SJCRH30 (cell line): ENCODE results near the gene MRI1. TPM values are rescaled to one million over a fixed set of nuclear protein-coding genes. Genes with fewer than 3 reads are reported as not detected.

Source experiments
- DNase-seq, 2 experiments: peaks; one replicate each; pipeline ENCODE4 v3.0.0-alpha.2; 2015 to 2020
- H3K27ac ChIP-seq: fragments of 250-450 bp; sonication (Bioruptor Pico); 2 replicates; pipeline ENCODE4 v1.5.1; 2020; ENCODE audit warnings: mild to moderate bottlenecking, moderate library complexity
- H3K27me3 ChIP-seq: fragments of 250-450 bp; sonication (Bioruptor Pico); 2 replicates; pipeline ENCODE4 v1.5.1; 2020; ENCODE audit warnings: mild to moderate bottlenecking, moderate library complexity
- H3K36me3 ChIP-seq: fragments of 250-450 bp; sonication (Bioruptor Pico); 2 replicates; pipeline ENCODE4 v1.5.1; 2020; ENCODE audit warnings: mild to moderate bottlenecking, moderate library complexity
- H3K4me1 ChIP-seq: fragments of 250-450 bp; sonication (Bioruptor Pico); 2 replicates; pipeline ENCODE4 v1.5.1; 2020; ENCODE audit warnings: mild to moderate bottlenecking, moderate library complexity
- H3K4me3 ChIP-seq: fragments of 250-450 bp; sonication (Bioruptor Pico); 2 replicates; pipeline ENCODE4 v1.5.1; 2020; ENCODE audit warnings: mild to moderate bottlenecking, moderate library complexity
- H3K9me3 ChIP-seq: fragments of 250-450 bp; sonication (Bioruptor Pico); replicated peaks from 2 replicates; pipeline ENCODE4 v1.5.1; 2020; ENCODE audit warnings: mild to moderate bottlenecking, moderate library complexity
- total RNA-seq: library from RNA; depleted of rRNA; stranded (reverse); fragments of >200 nt; shearing (Covaris generic); gene quantifications from 2 replicates; pipeline ENCODE4 v1.2.3, GENCODE V29; 2014; rRNA removed

The MRI1 gene
- total RNA-seq, result 35.4 and 37.2 TPM in 2 replicates

GRCh38 chr19:13764101-13764807, at the start of gene MRI1:
Gene MRI1, plus strand, starts transcription at chr19:13764522. Its CDS starts 67 bp downstream, at chr19:13764589.
- Histone ChIP-seq H3K4me3 (peak within 1 kb of the TSS; percentile 71), H3K36me3 (peaks cover 32% of the 10 kb centered on the region), H3K4me1 (no peaks in the 10 kb centered on the region), H3K27ac (no peak within 1 kb of the TSS), H3K9me3 (no peaks in the 10 kb centered on the region), H3K27me3 (no peaks in the 10 kb centered on the region)
- peak; percentile 90 to 92 for DNase-seq

- Histone ChIP-seq H3K4me1 (no peaks in the 10 kb centered on the region), H3K9me3 (peaks cover 9% of the 10 kb centered on the region), H3K27me3 (0 out of 2 replicates have a peak, but pooled peaks cover 4% of the 10 kb centered on the region), H3K27ac (no peak overlapping the region), H3K36me3 (no peaks in the 10 kb centered on the region), H3K4me3 (no peak overlapping the region)
- DNase-seq, result no peak
Measured at GRCh38 chr19:13717194-13717643, 47.1 kb upstream of the MRI1 start.

DNA sequence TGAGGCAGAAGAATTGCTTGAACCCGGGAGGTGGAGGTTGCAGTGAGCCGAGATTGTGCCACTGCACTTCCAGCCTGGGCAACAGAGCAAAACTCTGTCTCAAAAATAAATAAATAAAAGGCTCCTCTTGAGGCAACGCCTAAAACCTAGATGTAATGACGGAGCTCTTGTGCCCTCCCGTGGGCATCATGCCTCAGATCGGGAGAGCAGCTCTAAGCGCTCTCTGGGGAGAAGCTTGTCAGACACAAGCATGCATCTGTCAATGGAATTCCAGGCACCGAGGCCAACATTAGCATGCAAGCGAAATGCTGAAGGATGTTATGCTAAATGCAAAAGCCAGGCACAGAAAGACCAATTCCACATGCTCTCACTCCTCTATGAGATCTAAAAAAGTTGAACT, 45.6 kb upstream of the MRI1 start:
- no peaks in the 10 kb centered on the region for H3K36me3 ChIP-seq
- H3K4me1 ChIP-seq, result no peaks in the 10 kb centered on the region
- peaks cover 9% of the 10 kb centered on the region for H3K9me3 ChIP-seq
- DNase-seq, result peak; percentile 77 to 83
- no peak overlapping the region for H3K27ac ChIP-seq
- H3K27me3 ChIP-seq, result 0 out of 2 replicates have a peak, but pooled peaks cover 4% of the 10 kb centered on the region
- H3K4me3 ChIP-seq, result no peak overlapping the region

- no peaks in the 10 kb centered on the region for H3K4me1 ChIP-seq
- H3K36me3 ChIP-seq, result no peaks in the 10 kb centered on the region
Measured at GRCh38 chr19:13722146-13722545, 42.2 kb upstream of the MRI1 start.

GRCh38 chr19:13723206-13723605, 41.1 kb upstream of the MRI1 start:
- no peak for DNase-seq
- H3K36me3 ChIP-seq, result no peaks in the 10 kb centered on the region

More at GRCh38 chr19:13722146-13722545, 42.2 kb upstream of the MRI1 start:
- Histone ChIP-seq H3K4me3 (no peak overlapping the region), H3K27me3 (no peaks in the 10 kb centered on the region), H3K27ac (no peak overlapping the region), H3K9me3 (no peaks in the 10 kb centered on the region)
- peak; percentile 14 to 53 for DNase-seq

DNA sequence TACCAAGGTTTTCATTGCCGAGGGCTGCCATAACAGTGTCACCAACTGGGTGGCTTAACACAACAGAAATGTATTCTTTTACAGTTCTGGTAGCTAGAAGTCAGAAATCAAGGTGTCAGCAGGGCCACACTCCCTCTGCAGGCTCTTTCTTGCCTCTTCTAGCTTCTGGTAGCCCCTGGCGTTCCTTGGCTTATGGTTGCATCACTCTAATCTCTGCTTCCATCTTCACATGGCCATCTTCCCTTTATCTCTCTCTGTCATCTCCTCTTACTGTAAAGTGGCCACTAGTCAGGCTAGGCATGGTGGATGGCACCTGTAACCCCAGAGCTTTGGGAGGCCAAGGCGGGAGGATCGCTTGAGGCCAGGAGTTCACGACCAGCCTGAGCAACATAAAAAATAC, 38.0 kb upstream of the MRI1 start:
- no peaks in the 10 kb centered on the region for H3K9me3 ChIP-seq
- H3K4me3 ChIP-seq, result no peak overlapping the region
- no peaks in the 10 kb centered on the region for H3K27me3 ChIP-seq
- no peak for DNase-seq
- no peak overlapping the region for H3K27ac ChIP-seq
- peaks cover 13% of the 10 kb centered on the region for H3K4me1 ChIP-seq
- no peaks in the 10 kb centered on the region for H3K36me3 ChIP-seq

More at GRCh38 chr19:13723206-13723605, 41.1 kb upstream of the MRI1 start:
- Histone ChIP-seq H3K27me3 (no peaks in the 10 kb centered on the region), H3K9me3 (no peaks in the 10 kb centered on the region), H3K4me1 (no peaks in the 10 kb centered on the region), H3K27ac (no peak overlapping the region), H3K4me3 (no peak overlapping the region)

- no peak for DNase-seq
Measured at GRCh38 chr19:13727798-13728197, 36.5 kb upstream of the MRI1 start.

GRCh38 chr19:13729859-13730258, 34.5 kb upstream of the MRI1 start:
- Histone ChIP-seq H3K27me3 (no peaks in the 10 kb centered on the region), H3K27ac (no peak overlapping the region), H3K4me1 (peaks cover 17% of the 10 kb centered on the region), H3K4me3 (no peak overlapping the region), H3K9me3 (no peaks in the 10 kb centered on the region), H3K36me3 (no peaks in the 10 kb centered on the region)
- DNase-seq, result no peak

More at GRCh38 chr19:13727798-13728197, 36.5 kb upstream of the MRI1 start:
- Histone ChIP-seq H3K27ac (no peak overlapping the region), H3K36me3 (no peaks in the 10 kb centered on the region), H3K27me3 (no peaks in the 10 kb centered on the region), H3K4me1 (peaks cover 17% of the 10 kb centered on the region), H3K4me3 (no peak overlapping the region), H3K9me3 (no peaks in the 10 kb centered on the region)

DNA sequence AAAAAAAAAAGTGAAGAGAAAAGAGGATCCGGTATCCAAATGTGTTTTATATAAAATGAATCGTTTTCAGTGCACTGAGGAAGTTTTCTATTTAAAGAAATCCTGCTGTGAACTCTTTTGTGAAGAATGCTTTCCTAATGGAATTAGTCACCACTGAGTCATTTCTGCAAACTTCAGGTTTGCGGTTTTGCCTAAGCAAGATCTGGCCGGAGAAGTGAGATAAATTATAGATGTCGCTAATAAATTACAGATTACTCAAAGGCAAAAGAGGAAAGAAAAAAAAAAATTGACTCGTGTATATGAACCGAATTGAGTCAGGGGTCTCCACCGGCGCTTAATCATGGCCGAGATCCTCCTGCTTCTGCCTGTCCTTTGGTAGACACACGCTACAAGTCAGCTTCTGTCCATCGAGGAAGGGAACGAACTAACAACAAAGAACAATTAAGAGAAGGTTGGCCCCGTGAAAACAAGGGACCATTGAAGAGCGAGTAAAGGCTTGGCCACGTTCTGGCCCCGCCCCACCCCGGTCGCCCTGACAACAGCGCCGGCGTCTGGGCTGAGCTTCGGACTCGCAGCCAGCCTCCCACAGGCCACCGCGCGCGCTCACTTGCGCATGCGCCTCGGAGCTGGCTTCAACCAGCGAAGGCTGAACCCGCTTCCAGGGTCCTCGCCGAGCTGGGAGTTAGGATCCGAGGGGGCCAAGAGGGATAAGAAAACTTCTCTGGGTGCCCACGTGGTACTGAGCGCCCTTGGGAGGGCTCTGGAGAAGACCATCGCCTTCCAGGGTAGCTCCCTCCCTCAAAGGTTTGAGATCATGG, 33.0 kb upstream of the MRI1 start:
- Histone ChIP-seq H3K4me3 (peak overlapping the region; percentile 58), H3K27ac (peak overlapping the region; percentile 92), H3K36me3 (no peaks in the 10 kb centered on the region), H3K4me1 (peaks cover 17% of the 10 kb centered on the region), H3K9me3 (no peaks in the 10 kb centered on the region), H3K27me3 (no peaks in the 10 kb centered on the region)
- DNase-seq, result peak; percentile 99

- no peaks in the 10 kb centered on the region for H3K27me3 ChIP-seq
- H3K36me3 ChIP-seq, result no peaks in the 10 kb centered on the region
- no peak for DNase-seq
- no peak overlapping the region for H3K27ac ChIP-seq
- no peaks in the 10 kb centered on the region for H3K9me3 ChIP-seq
- H3K4me3 ChIP-seq, result no peak overlapping the region; the same call in 1 of the 2 replicates
- H3K4me1 ChIP-seq, result peaks cover 17% of the 10 kb centered on the region
Measured at GRCh38 chr19:13732337-13732736, 32.0 kb upstream of the MRI1 start.

- DNase-seq, result no peak
- Histone ChIP-seq H3K36me3 (no peaks in the 10 kb centered on the region), H3K27me3 (no peaks in the 10 kb centered on the region), H3K4me3 (no peak overlapping the region), H3K9me3 (no peaks in the 10 kb centered on the region), H3K27ac (no peak overlapping the region), H3K4me1 (peaks cover 14% of the 10 kb centered on the region)
Measured at GRCh38 chr19:13734751-13735150, 29.6 kb upstream of the MRI1 start.

DNA sequence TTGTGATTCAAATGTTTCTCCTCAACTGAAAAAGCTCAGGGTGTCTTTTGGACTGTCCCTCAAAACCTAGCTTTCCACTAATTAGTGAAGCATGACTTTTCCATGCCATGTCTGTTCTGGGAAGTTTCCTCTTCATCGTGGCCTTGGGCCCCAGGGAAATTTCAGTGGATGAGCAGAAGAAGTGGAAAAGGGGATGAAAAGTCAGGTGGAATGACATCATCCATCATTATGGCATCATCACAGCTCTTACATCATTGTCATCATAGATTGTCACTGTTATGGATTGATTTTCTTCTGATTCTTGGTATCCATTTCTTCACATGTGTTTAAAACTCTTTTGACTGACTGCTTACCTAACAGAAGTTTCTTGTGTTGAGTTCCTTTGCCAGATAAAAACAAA, 26.2 kb upstream of the MRI1 start:
- Histone ChIP-seq H3K4me1 (no peaks in the 10 kb centered on the region), H3K27me3 (no peaks in the 10 kb centered on the region), H3K9me3 (no peaks in the 10 kb centered on the region), H3K36me3 (no peaks in the 10 kb centered on the region), H3K4me3 (no peak overlapping the region), H3K27ac (no peak overlapping the region)
- DNase-seq, result no peak

DNA sequence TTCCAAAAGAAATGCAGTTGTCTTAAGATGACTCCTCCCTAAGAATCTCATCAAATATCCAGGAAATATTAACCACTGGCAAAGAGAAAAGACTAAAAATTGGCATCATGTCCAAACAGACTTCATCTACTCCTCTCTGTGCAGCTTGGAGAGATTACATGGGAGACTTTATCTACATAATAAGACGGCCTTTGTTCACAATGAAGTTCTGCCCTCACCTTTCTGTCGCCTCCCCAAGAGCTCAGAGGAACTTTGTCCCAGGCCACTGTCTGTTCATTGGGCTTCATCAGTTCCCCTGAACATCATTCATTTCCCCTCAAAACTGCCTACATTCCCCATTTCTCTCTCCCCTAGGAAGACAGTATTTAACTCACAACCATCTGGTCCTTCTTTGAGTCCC, 22.4 kb upstream of the MRI1 start:
- no peaks in the 10 kb centered on the region for H3K36me3 ChIP-seq
- H3K9me3 ChIP-seq, result 0 out of 2 replicates have a peak, but pooled peaks cover under 1% of the 10 kb centered on the region
- no peak overlapping the region for H3K27ac ChIP-seq
- no peaks in the 10 kb centered on the region for H3K4me1 ChIP-seq
- H3K27me3 ChIP-seq, result no peaks in the 10 kb centered on the region
- H3K4me3 ChIP-seq, result no peak overlapping the region
- no peak for DNase-seq

GRCh38 chr19:13742756-13743155, 21.6 kb upstream of the MRI1 start:
- Histone ChIP-seq H3K27me3 (no peaks in the 10 kb centered on the region), H3K4me1 (no peaks in the 10 kb centered on the region), H3K4me3 (no peak overlapping the region), H3K36me3 (no peaks in the 10 kb centered on the region), H3K9me3 (peaks cover 2% of the 10 kb centered on the region; the same call in 1 of the 2 replicates), H3K27ac (no peak overlapping the region)
- DNase-seq, result no peak

DNA sequence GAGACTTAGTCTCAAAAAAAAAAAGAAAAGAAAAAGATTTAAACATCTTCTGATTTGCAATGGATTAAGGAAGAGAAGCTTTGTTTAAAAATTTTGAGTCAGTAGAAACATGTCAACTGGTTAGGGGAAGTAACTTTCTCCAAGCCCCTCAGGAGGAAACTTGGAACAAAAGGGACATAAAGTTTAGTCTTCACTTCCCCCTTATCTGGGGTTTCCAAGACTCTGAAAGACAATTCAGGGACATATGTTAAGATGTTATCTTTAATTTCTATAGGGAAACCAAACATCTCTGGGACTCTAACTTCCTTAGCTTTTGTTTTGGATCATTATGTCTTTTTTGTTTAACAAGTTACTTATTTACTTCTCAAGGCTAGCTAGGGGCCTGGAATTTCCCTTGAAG, 20.1 kb upstream of the MRI1 start:
- Histone ChIP-seq H3K27ac (no peak overlapping the region), H3K27me3 (no peaks in the 10 kb centered on the region), H3K9me3 (peaks cover 2% of the 10 kb centered on the region; the same call in 1 of the 2 replicates), H3K36me3 (no peaks in the 10 kb centered on the region), H3K4me1 (no peaks in the 10 kb centered on the region), H3K4me3 (no peak overlapping the region)
- DNase-seq, result no peak
